WTC11 (cell line): Measurements from ENCODE around the gene OTUD3. TPM values are rescaled to one million over a fixed set of nuclear protein-coding genes. Genes with fewer than 3 reads are reported as not detected.

Experiments
- ATAC-seq: fragments of 200-7000 bp; cut with Tn5 transposase; 2 replicates; pipeline ENCODE4 v1.10.0; 2021; ENCODE audit warnings: mild to moderate bottlenecking, moderate library complexity
- CTCF ChIA-PET: fragments of 300-600 bp; sonication (Branson Sonifier 250); formaldehyde crosslinking; loops from one replicate; lab custom pipeline; 2021; ENCODE audit warnings: antibody characterized with exemption; lab: Charles Lee
- POLR2A ChIA-PET: fragments of 350-600 bp; sonication (Branson Sonifier 250); formaldehyde crosslinking; loops from one replicate; lab custom pipeline; 2021; ENCODE audit warnings: antibody characterized with exemption; lab: Charles Lee
- DNase-seq: peaks from one replicate; pipeline ENCODE4 v3.0.0; 2021; ENCODE audit warnings: low spot score
- H3K27ac Mint-ChIP-seq: 2 replicates; pipeline ENCODE4 v1.8.0; 2021; ENCODE audit warnings: mixed read lengths
- H3K27me3 Mint-ChIP-seq: 2 replicates; pipeline ENCODE4 v1.8.0; 2021; ENCODE audit warnings: low read depth, mild to moderate bottlenecking, moderate library complexity, mixed read lengths
- H3K36me3 Mint-ChIP-seq: 2 replicates; pipeline ENCODE4 v1.8.0; 2021; ENCODE audit warnings: mixed read lengths
- H3K4me1 Mint-ChIP-seq: 2 replicates; pipeline ENCODE4 v1.8.0; 2022; ENCODE audit warnings: mixed read lengths
- H3K4me3 Mint-ChIP-seq: 2 replicates; pipeline ENCODE4 v1.8.0; 2021; ENCODE audit warnings: mild to moderate bottlenecking, moderate library complexity, mixed read lengths
- H3K9me3 Mint-ChIP-seq: 2 replicates; pipeline ENCODE4 v1.8.0; 2021; ENCODE audit warnings: mixed read lengths
- CREM ChIP-seq: sonication (generic); formaldehyde crosslinking; IDR thresholded peaks from 2 replicates; pipeline ENCODE4 v1.8.1; 2022; ENCODE audit warnings: mild to moderate bottlenecking, missing genetic modification reagents, moderate library complexity
- E2F5 ChIP-seq: sonication (generic); formaldehyde crosslinking; IDR thresholded peaks from 2 replicates; pipeline ENCODE4 v1.8.1; 2022; ENCODE audit warnings: mild to moderate bottlenecking, moderate library complexity, missing genetic modification reagents
- FOXK1 ChIP-seq: sonication (generic); formaldehyde crosslinking; IDR thresholded peaks from 2 replicates; pipeline ENCODE4 v1.8.0; 2022; ENCODE audit warnings: mild to moderate bottlenecking, moderate library complexity, missing genetic modification reagents
- FOXP1 ChIP-seq: sonication (generic); formaldehyde crosslinking; IDR thresholded peaks from 2 replicates; pipeline ENCODE4 v1.8.0; 2022; ENCODE audit warnings: missing genetic modification reagents, mild to moderate bottlenecking, moderate library complexity, borderline replicate concordance
- IRF2 ChIP-seq: sonication (generic); formaldehyde crosslinking; IDR thresholded peaks from 2 replicates; pipeline ENCODE4 v1.8.0; 2022; ENCODE audit warnings: low read depth, missing genetic modification reagents, borderline replicate concordance
- KAT7 ChIP-seq: sonication (generic); formaldehyde crosslinking; IDR thresholded peaks from 2 replicates; pipeline ENCODE4 v1.8.1; 2023; ENCODE audit warnings: missing genetic modification reagents, mild to moderate bottlenecking, borderline replicate concordance
- MLX ChIP-seq: sonication (generic); formaldehyde crosslinking; IDR thresholded peaks from 2 replicates; pipeline ENCODE4 v1.8.1; 2023; ENCODE audit warnings: mild to moderate bottlenecking, missing genetic modification reagents, moderate library complexity
- MYBL2 ChIP-seq: sonication (generic); formaldehyde crosslinking; IDR thresholded peaks from 2 replicates; pipeline ENCODE4 v1.8.1; 2023; ENCODE audit warnings: mild to moderate bottlenecking, moderate library complexity, missing genetic modification reagents
- NFATC4 ChIP-seq: fragments of 250-450 bp; sonication (Bioruptor Pico); IDR thresholded peaks from 2 replicates; pipeline ENCODE4 v1.9.0; 2021; ENCODE audit warnings: mild to moderate bottlenecking
- NFE2L1 ChIP-seq: sonication (generic); formaldehyde crosslinking; IDR thresholded peaks from 2 replicates; pipeline ENCODE4 v1.8.1; 2023; ENCODE audit warnings: missing genetic modification reagents
- RELA ChIP-seq: sonication (generic); formaldehyde crosslinking; IDR thresholded peaks from 2 replicates; pipeline ENCODE4 v1.8.1; 2022; ENCODE audit warnings: missing genetic modification reagents, mild to moderate bottlenecking, borderline replicate concordance
- RORB ChIP-seq: fragments of 250-450 bp; sonication (Bioruptor Pico); IDR thresholded peaks from 2 replicates; pipeline ENCODE4 v1.9.0; 2021; ENCODE audit warnings: mild to moderate bottlenecking
- SOX15 ChIP-seq: fragments of 250-450 bp; sonication (Bioruptor Pico); IDR thresholded peaks from 2 replicates; pipeline ENCODE4 v1.9.0; 2021; ENCODE audit warnings: mild to moderate bottlenecking
- USF2 ChIP-seq: sonication (generic); formaldehyde crosslinking; IDR thresholded peaks from 2 replicates; pipeline ENCODE4 v1.8.1; 2023; ENCODE audit warnings: mild to moderate bottlenecking, missing genetic modification reagents, moderate library complexity
- ZNF138 ChIP-seq: sonication (generic); formaldehyde crosslinking; conservative IDR thresholded peaks from 2 replicates; pipeline ENCODE4 v1.8.1; 2022; ENCODE audit warnings: mild to moderate bottlenecking, moderate library complexity, missing genetic modification reagents
- ZNF263 ChIP-seq: sonication (generic); formaldehyde crosslinking; IDR thresholded peaks from 2 replicates; pipeline ENCODE4 v1.8.1; 2022; ENCODE audit warnings: low read depth, mild to moderate bottlenecking, moderate library complexity, missing genetic modification reagents
- ZNF317 ChIP-seq: sonication (generic); formaldehyde crosslinking; IDR thresholded peaks from 2 replicates; pipeline ENCODE4 v1.8.1; 2023; ENCODE audit warnings: low read depth, mild to moderate bottlenecking, moderate library complexity, missing genetic modification reagents, borderline replicate concordance
- ZNF423 ChIP-seq: fragments of 250-450 bp; sonication (Bioruptor Pico); IDR thresholded peaks from 2 replicates; pipeline ENCODE4 v2.1.2; 2022; ENCODE audit warnings: mild to moderate bottlenecking, moderate library complexity
- total RNA-seq: library from RNA; stranded (reverse); gene quantifications from 3 replicates; pipeline ENCODE4 v1.2.3, GENCODE V29; 2021
- TF ChIP-seq, protein P1 (sequence below): sonication (generic); formaldehyde crosslinking; IDR thresholded peaks from 2 replicates; pipeline ENCODE4 v1.8.1; 2022; ENCODE audit warnings: mild to moderate bottlenecking, missing genetic modification reagents, moderate library complexity, borderline replicate concordance
- TF ChIP-seq, protein P2 (sequence below): sonication (generic); formaldehyde crosslinking; conservative IDR thresholded peaks from 2 replicates; pipeline ENCODE4 v1.8.1; 2022; ENCODE audit warnings: mild to moderate bottlenecking, missing genetic modification reagents
- TF ChIP-seq, protein P3 (sequence below): sonication (generic); formaldehyde crosslinking; IDR thresholded peaks from 2 replicates; pipeline ENCODE4 v1.8.0; 2023; ENCODE audit warnings: mild to moderate bottlenecking, missing genetic modification reagents
- TF ChIP-seq, protein P4 (sequence below): sonication (generic); formaldehyde crosslinking; IDR thresholded peaks from 2 replicates; pipeline ENCODE4 v1.8.0; 2022; ENCODE audit warnings: mild to moderate bottlenecking, missing genetic modification reagents

OTUD3 gene
- total RNA-seq, 1 experiment from 2014 or later: 16.1 TPM

DNA sequence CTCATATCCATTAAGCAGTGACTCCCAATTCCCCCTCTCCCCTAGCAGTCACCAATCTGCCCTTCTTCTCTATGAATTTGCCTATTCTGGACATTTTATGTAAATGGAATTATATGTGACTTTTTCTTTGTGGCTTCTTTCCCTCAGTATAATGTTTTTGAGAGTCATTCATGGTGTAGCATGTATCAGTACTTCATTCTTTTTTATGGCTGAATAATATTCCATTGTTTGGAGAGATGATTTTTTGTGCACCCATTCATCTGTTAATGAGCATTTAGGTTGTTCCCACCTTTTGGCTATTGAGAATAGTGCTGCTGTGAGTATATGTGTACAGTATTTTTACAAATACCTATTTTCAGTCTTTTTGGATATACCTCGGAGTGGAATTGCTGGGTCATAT lies 19.5 kb downstream of the OTUD3 start:
- Mint-ChIP-seq H3K27ac (no peak overlapping the region), H3K4me3 (no peak overlapping the region), H3K27me3 (no peaks in the 10 kb centered on the region), H3K9me3 (peaks cover 7% of the 10 kb centered on the region), H3K4me1 (no peaks in the 10 kb centered on the region), H3K36me3 (peaks cover 67% of the 10 kb centered on the region)
- ChIA-PET POLR2A (no interaction called here), CTCF (interaction anchor here (1.5 kb wide), 1 partner anchor 19 kb away, joined by 7 read pairs; the partner anchor contains the start of gene OTUD3)
- DNase-seq: no peak
- no peak for ATAC-seq
- TF ChIP-seq NFE2L1 (CRISPR knock-in tag) (no peak), ZNF317 (CRISPR knock-in tag) (no peak), CREM (no peak), FOXK1 (CRISPR knock-in tag) (no peak), ZNF138 (no peak), MYBL2 (CRISPR knock-in tag) (no peak)

- no peak for DNase-seq
- no peak overlapping the region for H3K27ac Mint-ChIP-seq
- TF ChIP-seq CREM: no peak
- no peak for TF ChIP-seq MYBL2 (CRISPR knock-in tag)
- no peak for TF ChIP-seq RELA (CRISPR knock-in tag)
- no peak for TF ChIP-seq IRF2 (CRISPR knock-in tag)
- TF ChIP-seq ZNF317 (CRISPR knock-in tag): no peak
- no peak for TF ChIP-seq USF2 (CRISPR knock-in tag)
- TF ChIP-seq NFATC4 (CRISPR knock-in tag): no peak
- TF ChIP-seq SOX15 (CRISPR knock-in tag): no peak
- TF ChIP-seq KAT7 (CRISPR knock-in tag): no peak
- TF ChIP-seq, protein P1, sequence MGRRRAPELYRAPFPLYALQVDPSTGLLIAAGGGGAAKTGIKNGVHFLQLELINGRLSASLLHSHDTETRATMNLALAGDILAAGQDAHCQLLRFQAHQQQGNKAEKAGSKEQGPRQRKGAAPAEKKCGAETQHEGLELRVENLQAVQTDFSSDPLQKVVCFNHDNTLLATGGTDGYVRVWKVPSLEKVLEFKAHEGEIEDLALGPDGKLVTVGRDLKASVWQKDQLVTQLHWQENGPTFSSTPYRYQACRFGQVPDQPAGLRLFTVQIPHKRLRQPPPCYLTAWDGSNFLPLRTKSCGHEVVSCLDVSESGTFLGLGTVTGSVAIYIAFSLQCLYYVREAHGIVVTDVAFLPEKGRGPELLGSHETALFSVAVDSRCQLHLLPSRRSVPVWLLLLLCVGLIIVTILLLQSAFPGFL (CRISPR knock-in tag): no peak
- no peak for TF ChIP-seq ZNF423
- TF ChIP-seq, protein P2, sequence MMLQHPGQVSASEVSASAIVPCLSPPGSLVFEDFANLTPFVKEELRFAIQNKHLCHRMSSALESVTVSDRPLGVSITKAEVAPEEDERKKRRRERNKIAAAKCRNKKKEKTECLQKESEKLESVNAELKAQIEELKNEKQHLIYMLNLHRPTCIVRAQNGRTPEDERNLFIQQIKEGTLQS (CRISPR knock-in tag): no peak
- TF ChIP-seq, protein P3, sequence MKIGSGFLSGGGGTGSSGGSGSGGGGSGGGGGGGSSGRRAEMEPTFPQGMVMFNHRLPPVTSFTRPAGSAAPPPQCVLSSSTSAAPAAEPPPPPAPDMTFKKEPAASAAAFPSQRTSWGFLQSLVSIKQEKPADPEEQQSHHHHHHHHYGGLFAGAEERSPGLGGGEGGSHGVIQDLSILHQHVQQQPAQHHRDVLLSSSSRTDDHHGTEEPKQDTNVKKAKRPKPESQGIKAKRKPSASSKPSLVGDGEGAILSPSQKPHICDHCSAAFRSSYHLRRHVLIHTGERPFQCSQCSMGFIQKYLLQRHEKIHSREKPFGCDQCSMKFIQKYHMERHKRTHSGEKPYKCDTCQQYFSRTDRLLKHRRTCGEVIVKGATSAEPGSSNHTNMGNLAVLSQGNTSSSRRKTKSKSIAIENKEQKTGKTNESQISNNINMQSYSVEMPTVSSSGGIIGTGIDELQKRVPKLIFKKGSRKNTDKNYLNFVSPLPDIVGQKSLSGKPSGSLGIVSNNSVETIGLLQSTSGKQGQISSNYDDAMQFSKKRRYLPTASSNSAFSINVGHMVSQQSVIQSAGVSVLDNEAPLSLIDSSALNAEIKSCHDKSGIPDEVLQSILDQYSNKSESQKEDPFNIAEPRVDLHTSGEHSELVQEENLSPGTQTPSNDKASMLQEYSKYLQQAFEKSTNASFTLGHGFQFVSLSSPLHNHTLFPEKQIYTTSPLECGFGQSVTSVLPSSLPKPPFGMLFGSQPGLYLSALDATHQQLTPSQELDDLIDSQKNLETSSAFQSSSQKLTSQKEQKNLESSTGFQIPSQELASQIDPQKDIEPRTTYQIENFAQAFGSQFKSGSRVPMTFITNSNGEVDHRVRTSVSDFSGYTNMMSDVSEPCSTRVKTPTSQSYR (CRISPR knock-in tag): no peak
- TF ChIP-seq, all 79 proteins: peak for 0
- Mint-ChIP-seq H3K27me3 (no peaks in the 10 kb centered on the region), H3K4me3 (no peak overlapping the region), H3K9me3 (peaks cover 7% of the 10 kb centered on the region), H3K4me1 (no peaks in the 10 kb centered on the region), H3K36me3 (peaks cover 79% of the 10 kb centered on the region)
- POLR2A ChIA-PET: no interaction called here
- CTCF ChIA-PET: no interaction called here
- no peak for ATAC-seq
These were observed 21.4 kb downstream of the OTUD3 start for GRCh38 chr1:19903621-19904020.

GRCh38 chr1:19907456-19907855 lies 25.3 kb downstream of the OTUD3 start:
- DNase-seq (no peak), ATAC-seq (no peak)
- peaks cover 80% of the 10 kb centered on the region for H3K36me3 Mint-ChIP-seq
- CTCF ChIA-PET: no interaction called here
- H3K4me1 Mint-ChIP-seq: no peaks in the 10 kb centered on the region
- no peak overlapping the region for H3K4me3 Mint-ChIP-seq
- POLR2A ChIA-PET: no interaction called here
- H3K9me3 Mint-ChIP-seq: no peaks in the 10 kb centered on the region
- H3K27ac Mint-ChIP-seq: no peak overlapping the region
- no peaks in the 10 kb centered on the region for H3K27me3 Mint-ChIP-seq
- TF ChIP-seq E2F5 (CRISPR knock-in tag): no peak
- no peak for TF ChIP-seq ZNF263
- TF ChIP-seq MLX: no peak
- TF ChIP-seq, protein P4, sequence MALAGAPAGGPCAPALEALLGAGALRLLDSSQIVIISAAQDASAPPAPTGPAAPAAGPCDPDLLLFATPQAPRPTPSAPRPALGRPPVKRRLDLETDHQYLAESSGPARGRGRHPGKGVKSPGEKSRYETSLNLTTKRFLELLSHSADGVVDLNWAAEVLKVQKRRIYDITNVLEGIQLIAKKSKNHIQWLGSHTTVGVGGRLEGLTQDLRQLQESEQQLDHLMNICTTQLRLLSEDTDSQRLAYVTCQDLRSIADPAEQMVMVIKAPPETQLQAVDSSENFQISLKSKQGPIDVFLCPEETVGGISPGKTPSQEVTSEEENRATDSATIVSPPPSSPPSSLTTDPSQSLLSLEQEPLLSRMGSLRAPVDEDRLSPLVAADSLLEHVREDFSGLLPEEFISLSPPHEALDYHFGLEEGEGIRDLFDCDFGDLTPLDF (CRISPR knock-in tag): no peak
- no peak for TF ChIP-seq RORB (CRISPR knock-in tag)
- no peak for TF ChIP-seq ZNF138
- no peak for TF ChIP-seq FOXP1 (CRISPR knock-in tag)
